ENCODE results near the gene SMDT1. TPM values are rescaled to one million over a fixed set of nuclear protein-coding genes. Genes with fewer than 3 reads are reported as not detected.
"Not testable (repeated sequence)": the region's sequence is repeated elsewhere in the genome, so short reads cannot be mapped to it uniquely, and the experiment has no call there.

SMDT1 gene
- total and polyA plus RNA-seq, 4 donors = 7.2 to 115 (median 39.9) TPM

DNA sequence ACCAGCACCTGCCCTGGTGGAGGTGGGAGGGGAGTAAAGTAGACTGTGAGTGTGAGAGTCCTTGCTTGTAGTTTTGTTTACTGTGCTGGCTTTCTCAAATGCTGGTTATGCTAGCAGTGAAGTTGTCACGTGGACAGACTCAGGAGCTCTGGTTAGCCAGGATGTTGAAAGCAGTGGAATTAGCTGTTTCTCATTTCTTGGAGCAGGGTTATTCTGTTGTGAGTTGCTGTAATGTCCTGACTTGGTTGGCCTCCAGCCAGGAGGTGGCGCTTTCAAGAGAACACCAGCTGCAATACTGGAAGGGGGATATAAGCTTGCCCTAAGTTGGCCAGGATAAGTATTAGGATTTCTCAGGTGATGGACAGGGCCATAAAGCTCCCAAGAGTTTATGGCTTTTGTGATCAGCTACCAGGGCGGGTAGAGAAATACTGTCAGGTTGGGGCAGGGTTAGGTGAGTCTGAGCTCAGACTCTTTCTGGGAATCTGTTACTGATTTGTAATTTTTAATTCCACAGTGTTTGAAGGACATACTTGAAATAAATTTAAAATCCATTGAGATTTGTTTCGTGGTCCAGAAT, 37.4 kb downstream of the SMDT1 start:
- no peaks in the 10 kb centered on the region for H3K27me3 ChIP-seq (ENCODE audit: control insufficient read depth in 4 of 4, insufficient read depth in 4 of 4, low read length in 3 of 4)
- peaks cover 0 to 9% (median 6%) of the 10 kb centered on the region in 4 donors for H3K9me3 ChIP-seq (ENCODE audit: control insufficient read depth in 4 of 4, low read length in 3 of 4)
- DNase-seq (ENCODE audit: low spot score) = no peak
- H3K27ac ChIP-seq (ENCODE audit: low read depth in 1 of 2, low read length in 2 of 2) = no peak overlapping the region
- WGBS = 82% methylated on average over 4 of the region's 4 CpGs
- no peaks in the 10 kb centered on the region for H3K36me3 ChIP-seq (ENCODE audit: control insufficient read depth in 4 of 4, insufficient read depth in 3 of 4, low read depth in 1 of 4, low read length in 3 of 4)
- H3K4me3 ChIP-seq (ENCODE audit: low read depth in 1 of 3, low read length in 3 of 3) = no peak overlapping the region
- no peak overlapping the region for H3K9ac ChIP-seq (ENCODE audit: low read depth in 1 of 2, low read length in 2 of 2)
- H3K4me1 ChIP-seq (ENCODE audit: control insufficient read depth in 4 of 4, insufficient read depth in 4 of 4, low read length in 3 of 4) = peaks cover 0 to 9% (median 1%) of the 10 kb centered on the region in 4 donors
- no peak for TF ChIP-seq FOXA1 (IDR thresholded peaks at IDR 0.05)
- TF ChIP-seq, protein P1, sequence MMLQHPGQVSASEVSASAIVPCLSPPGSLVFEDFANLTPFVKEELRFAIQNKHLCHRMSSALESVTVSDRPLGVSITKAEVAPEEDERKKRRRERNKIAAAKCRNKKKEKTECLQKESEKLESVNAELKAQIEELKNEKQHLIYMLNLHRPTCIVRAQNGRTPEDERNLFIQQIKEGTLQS (IDR thresholded peaks at IDR 0.05) = no peak
- TF ChIP-seq, protein P2, sequence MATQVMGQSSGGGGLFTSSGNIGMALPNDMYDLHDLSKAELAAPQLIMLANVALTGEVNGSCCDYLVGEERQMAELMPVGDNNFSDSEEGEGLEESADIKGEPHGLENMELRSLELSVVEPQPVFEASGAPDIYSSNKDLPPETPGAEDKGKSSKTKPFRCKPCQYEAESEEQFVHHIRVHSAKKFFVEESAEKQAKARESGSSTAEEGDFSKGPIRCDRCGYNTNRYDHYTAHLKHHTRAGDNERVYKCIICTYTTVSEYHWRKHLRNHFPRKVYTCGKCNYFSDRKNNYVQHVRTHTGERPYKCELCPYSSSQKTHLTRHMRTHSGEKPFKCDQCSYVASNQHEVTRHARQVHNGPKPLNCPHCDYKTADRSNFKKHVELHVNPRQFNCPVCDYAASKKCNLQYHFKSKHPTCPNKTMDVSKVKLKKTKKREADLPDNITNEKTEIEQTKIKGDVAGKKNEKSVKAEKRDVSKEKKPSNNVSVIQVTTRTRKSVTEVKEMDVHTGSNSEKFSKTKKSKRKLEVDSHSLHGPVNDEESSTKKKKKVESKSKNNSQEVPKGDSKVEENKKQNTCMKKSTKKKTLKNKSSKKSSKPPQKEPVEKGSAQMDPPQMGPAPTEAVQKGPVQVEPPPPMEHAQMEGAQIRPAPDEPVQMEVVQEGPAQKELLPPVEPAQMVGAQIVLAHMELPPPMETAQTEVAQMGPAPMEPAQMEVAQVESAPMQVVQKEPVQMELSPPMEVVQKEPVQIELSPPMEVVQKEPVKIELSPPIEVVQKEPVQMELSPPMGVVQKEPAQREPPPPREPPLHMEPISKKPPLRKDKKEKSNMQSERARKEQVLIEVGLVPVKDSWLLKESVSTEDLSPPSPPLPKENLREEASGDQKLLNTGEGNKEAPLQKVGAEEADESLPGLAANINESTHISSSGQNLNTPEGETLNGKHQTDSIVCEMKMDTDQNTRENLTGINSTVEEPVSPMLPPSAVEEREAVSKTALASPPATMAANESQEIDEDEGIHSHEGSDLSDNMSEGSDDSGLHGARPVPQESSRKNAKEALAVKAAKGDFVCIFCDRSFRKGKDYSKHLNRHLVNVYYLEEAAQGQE (IDR thresholded peaks at IDR 0.05) = no peak
- no peak for TF ChIP-seq HNF4G (IDR thresholded peaks at IDR 0.05)
- TF ChIP-seq YY1 (IDR thresholded peaks at IDR 0.05) = no peak
- TF ChIP-seq, protein P3, sequence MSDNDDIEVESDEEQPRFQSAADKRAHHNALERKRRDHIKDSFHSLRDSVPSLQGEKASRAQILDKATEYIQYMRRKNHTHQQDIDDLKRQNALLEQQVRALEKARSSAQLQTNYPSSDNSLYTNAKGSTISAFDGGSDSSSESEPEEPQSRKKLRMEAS (IDR thresholded peaks at IDR 0.05) = no peak
- TF ChIP-seq JUND (IDR thresholded peaks at IDR 0.05) = no peak
- no peak for TF ChIP-seq SP1 (IDR thresholded peaks at IDR 0.05)
- TF ChIP-seq, protein P4, sequence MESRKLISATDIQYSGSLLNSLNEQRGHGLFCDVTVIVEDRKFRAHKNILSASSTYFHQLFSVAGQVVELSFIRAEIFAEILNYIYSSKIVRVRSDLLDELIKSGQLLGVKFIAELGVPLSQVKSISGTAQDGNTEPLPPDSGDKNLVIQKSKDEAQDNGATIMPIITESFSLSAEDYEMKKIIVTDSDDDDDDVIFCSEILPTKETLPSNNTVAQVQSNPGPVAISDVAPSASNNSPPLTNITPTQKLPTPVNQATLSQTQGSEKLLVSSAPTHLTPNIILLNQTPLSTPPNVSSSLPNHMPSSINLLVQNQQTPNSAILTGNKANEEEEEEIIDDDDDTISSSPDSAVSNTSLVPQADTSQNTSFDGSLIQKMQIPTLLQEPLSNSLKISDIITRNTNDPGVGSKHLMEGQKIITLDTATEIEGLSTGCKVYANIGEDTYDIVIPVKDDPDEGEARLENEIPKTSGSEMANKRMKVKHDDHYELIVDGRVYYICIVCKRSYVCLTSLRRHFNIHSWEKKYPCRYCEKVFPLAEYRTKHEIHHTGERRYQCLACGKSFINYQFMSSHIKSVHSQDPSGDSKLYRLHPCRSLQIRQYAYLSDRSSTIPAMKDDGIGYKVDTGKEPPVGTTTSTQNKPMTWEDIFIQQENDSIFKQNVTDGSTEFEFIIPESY (IDR thresholded peaks at IDR 0.05) = no peak

DNA sequence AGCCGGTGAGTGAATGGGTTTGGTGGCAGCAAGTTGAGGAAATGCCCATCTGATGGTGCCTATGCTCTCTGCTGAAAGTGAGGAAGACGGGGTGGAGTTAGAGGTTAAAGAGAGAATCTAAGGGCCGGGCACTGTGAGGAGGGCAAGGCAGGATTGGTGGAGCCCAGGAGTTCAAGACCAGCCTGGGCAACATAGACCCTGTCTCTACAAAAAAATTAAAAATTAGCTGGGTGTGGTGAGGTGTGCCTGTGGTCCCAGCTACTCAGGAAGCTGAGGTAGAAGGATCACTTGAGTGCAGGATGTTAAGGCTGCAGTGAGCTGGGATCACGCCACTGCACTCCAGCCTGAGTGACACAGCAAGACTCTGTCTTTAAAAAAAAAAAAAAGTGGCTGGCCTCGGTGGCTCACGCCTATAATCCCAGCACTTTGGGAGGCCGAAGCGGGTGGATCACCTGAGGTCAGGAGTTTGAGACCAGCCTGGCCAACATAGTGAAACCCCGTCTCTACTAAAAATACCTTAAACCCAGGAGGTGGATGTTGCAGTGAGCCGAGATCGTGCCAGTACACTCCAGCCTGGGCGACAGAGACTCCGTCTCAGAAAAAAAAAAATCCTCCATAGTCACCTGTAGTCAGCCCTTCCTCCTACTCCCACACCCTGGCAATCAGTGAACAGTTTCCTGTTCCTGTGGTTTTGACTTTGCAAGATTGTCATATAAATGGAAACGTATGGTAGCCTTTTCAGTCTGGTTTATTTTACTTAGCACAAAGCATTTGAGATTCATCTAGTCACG, 40.9 kb downstream of the SMDT1 start:
- not testable (repeated sequence) for H3K4me1 ChIP-seq (ENCODE audit: control insufficient read depth in 4 of 4, insufficient read depth in 4 of 4, low read length in 3 of 4); H3K36me3 ChIP-seq (ENCODE audit: control insufficient read depth in 4 of 4, insufficient read depth in 3 of 4, low read depth in 1 of 4, low read length in 3 of 4); DNase-seq (ENCODE audit: low spot score); H3K4me3 ChIP-seq (ENCODE audit: low read depth in 1 of 3, low read length in 3 of 3); H3K9ac ChIP-seq (ENCODE audit: low read depth in 1 of 2, low read length in 2 of 2); H3K27me3 ChIP-seq (ENCODE audit: control insufficient read depth in 4 of 4, insufficient read depth in 4 of 4, low read length in 3 of 4); H3K9me3 ChIP-seq (ENCODE audit: control insufficient read depth in 4 of 4, low read length in 3 of 4)
- H3K27ac ChIP-seq (ENCODE audit: low read depth in 1 of 2, low read length in 2 of 2) = peak overlapping the region in 1 of 2 donors; percentile 3
- 39% methylated on average over 15 of the region's 15 CpGs for WGBS

DNA sequence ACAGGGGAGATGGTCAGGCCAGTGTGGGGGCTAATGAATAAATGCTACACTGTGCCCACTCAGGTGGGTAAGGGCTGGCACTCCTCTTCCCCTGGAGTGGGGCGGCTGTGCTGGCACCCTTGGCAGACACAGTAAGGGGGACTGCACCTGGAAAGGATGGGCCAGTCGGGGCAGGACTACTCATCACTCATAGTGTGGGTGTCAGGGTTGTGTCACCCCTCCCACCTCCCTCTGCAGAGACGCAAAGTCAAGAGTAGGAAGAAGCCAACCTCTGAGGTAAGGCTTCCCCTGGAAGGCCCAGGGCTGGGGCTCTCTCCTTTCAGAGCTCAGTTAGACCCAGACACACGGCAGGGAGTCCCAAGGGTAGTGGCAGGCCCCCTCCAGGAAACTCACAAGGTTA, 44.0 kb downstream of the SMDT1 start:
- H3K4me3 ChIP-seq (ENCODE audit: low read depth in 1 of 3, low read length in 3 of 3); H3K36me3 ChIP-seq (ENCODE audit: control insufficient read depth in 4 of 4, insufficient read depth in 3 of 4, low read depth in 1 of 4, low read length in 3 of 4); H3K27me3 ChIP-seq (ENCODE audit: control insufficient read depth in 4 of 4, insufficient read depth in 4 of 4, low read length in 3 of 4); H3K27ac ChIP-seq (ENCODE audit: low read depth in 1 of 2, low read length in 2 of 2); H3K4me1 ChIP-seq (ENCODE audit: control insufficient read depth in 4 of 4, insufficient read depth in 4 of 4, low read length in 3 of 4); H3K9ac ChIP-seq (ENCODE audit: low read depth in 1 of 2, low read length in 2 of 2); DNase-seq (ENCODE audit: low spot score); H3K9me3 ChIP-seq (ENCODE audit: control insufficient read depth in 4 of 4, low read length in 3 of 4): not testable (repeated sequence)
- no CpG with 5 or more reads among the region's 4 CpGs for WGBS

Data from liver (tissue), 9 donors.